ENCODE results near the gene UGT2B7. TPM values are rescaled to one million over a fixed set of nuclear protein-coding genes. Genes with fewer than 3 reads are reported as not detected.

The UGT2B7 gene
- total and polyA plus RNA-seq, 2 of the 13 experiments (the other 11 are each of a cell fraction or from before 2014, with no cell fraction given), result 26.8 to 41.8 TPM

GRCh38 chr4:69057620-69058409 is 38.5 kb upstream of the UGT2B7 start (continued):
- TF ChIP-seq, protein P1, sequence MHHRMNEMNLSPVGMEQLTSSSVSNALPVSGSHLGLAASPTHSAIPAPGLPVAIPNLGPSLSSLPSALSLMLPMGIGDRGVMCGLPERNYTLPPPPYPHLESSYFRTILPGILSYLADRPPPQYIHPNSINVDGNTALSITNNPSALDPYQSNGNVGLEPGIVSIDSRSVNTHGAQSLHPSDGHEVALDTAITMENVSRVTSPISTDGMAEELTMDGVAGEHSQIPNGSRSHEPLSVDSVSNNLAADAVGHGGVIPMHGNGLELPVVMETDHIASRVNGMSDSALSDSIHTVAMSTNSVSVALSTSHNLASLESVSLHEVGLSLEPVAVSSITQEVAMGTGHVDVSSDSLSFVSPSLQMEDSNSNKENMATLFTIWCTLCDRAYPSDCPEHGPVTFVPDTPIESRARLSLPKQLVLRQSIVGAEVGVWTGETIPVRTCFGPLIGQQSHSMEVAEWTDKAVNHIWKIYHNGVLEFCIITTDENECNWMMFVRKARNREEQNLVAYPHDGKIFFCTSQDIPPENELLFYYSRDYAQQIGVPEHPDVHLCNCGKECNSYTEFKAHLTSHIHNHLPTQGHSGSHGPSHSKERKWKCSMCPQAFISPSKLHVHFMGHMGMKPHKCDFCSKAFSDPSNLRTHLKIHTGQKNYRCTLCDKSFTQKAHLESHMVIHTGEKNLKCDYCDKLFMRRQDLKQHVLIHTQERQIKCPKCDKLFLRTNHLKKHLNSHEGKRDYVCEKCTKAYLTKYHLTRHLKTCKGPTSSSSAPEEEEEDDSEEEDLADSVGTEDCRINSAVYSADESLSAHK (CRISPR knock-in tag; IDR thresholded peaks at IDR 0.05; ENCODE audit: borderline replicate concordance), result 0 out of 2 replicates have a peak, but pooled peaks have one; percentile 25
- peak; percentile 40 for TF ChIP-seq SAP130 (CRISPR knock-in tag; IDR thresholded peaks at IDR 0.05; ENCODE audit: low read depth)
- TF ChIP-seq ZNF446 (CRISPR knock-in tag; IDR thresholded peaks at IDR 0.05), result no peak
- TF ChIP-seq, protein P2, sequence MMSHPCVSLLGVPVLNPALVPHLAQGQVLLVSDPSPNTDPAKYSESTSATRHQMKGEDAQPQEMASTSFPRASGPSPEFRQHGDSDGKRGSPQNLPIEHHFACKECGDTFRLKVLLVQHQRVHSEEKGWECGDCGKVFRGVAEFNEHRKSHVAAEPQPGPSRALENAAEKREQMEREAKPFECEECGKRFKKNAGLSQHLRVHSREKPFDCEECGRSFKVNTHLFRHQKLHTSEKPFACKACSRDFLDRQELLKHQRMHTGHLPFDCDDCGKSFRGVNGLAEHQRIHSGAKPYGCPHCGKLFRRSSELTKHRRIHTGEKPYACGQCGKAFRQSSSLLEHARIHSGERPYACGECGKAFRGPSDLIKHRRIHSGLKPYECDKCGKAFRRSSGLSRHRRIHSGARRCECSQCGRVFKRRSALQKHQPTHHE (CRISPR knock-in tag; IDR thresholded peaks at IDR 0.05; ENCODE audit: borderline replicate concordance), result 0 out of 2 replicates have a peak, but pooled peaks have one; percentile 6
- TF ChIP-seq ZNF567 (CRISPR knock-in tag; IDR thresholded peaks at IDR 0.05; ENCODE audit: borderline replicate concordance), result no peak
- TF ChIP-seq ZBTB40 (IDR thresholded peaks at IDR 0.05), result no peak
- no peak for TF ChIP-seq ZBTB40 (CRISPR knock-in tag; IDR thresholded peaks at IDR 0.05)
- TF ChIP-seq SSRP1 (CRISPR knock-in tag; IDR thresholded peaks at IDR 0.05), result no peak; the same call in 1 of the 2 replicates
- no peak; the same call in 1 of the 2 replicates for TF ChIP-seq ZNF335 (CRISPR knock-in tag; IDR thresholded peaks at IDR 0.05)
- TF ChIP-seq TBX2 (CRISPR knock-in tag; IDR thresholded peaks at IDR 0.05; ENCODE audit: borderline replicate concordance), result peak; percentile 32; the same call in 1 of the 2 replicates
- 0 out of 2 replicates have a peak, but pooled peaks have one; percentile 14 for TF ChIP-seq HDAC2 (CRISPR knock-in tag; IDR thresholded peaks at IDR 0.05)
- no peak for TF ChIP-seq SMARCE1 (IDR thresholded peaks at IDR 0.05; ENCODE audit: borderline replicate concordance)
- TF ChIP-seq ZNF784 (CRISPR knock-in tag; IDR thresholded peaks at IDR 0.05; ENCODE audit: borderline replicate concordance), result 0 out of 2 replicates have a peak, but pooled peaks have one; percentile 13
- TF ChIP-seq ZSCAN30 (CRISPR knock-in tag; IDR thresholded peaks at IDR 0.05), result no peak
- peak; percentile 43; the same call in 1 of the 2 replicates for TF ChIP-seq SALL2 (CRISPR knock-in tag; IDR thresholded peaks at IDR 0.05)
